Measurements from ENCODE around the gene PARL.

DNA sequence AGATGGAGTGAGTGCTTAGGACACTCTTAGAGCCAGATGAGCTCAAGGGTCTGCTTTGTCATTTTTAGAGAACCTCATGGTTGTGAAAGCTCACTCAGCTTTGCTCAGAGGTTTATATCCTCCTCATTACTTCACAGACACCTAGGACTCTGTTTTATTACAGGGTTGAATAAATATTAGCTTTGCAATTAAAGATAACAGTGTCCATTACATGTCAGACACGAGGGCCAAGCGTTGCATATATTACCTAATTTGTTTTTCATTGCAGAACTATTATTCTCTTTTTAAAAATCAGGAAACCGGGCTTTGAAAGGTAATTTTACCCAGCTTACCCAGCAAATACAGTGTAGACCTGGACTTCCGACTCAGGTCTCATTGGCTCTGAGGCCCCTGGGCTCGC lies 75.4 kb downstream of the PARL start:
- TF ChIP-seq ZNF274 (IDR thresholded peaks at IDR 0.05; ENCODE audit: borderline replicate concordance, extremely low read depth, low read length) (no peak), CTCF (IDR thresholded peaks at IDR 0.05; ENCODE audit: control extremely low read depth in 1 of 3, insufficient read depth in 1 of 3, low read depth in 1 of 3, low read length in 3 of 3) (no peak), GTF2F1 (IDR thresholded peaks at IDR 0.05; ENCODE audit: borderline replicate concordance, low read depth, low read length) (no peak), GABPA (IDR thresholded peaks at IDR 0.05; ENCODE audit: borderline replicate concordance, insufficient read depth, low read length) (no peak), YY1 (IDR thresholded peaks at IDR 0.05; ENCODE audit: low read depth, low read length) (no peak), POLR2A (IDR thresholded peaks at IDR 0.05; ENCODE audit: control extremely low read depth in 1 of 2, low read depth in 2 of 2, low read length in 2 of 2) (no peak), RAD21 (IDR thresholded peaks at IDR 0.05 in 1 of 2, conservative IDR thresholded peaks at IDR 0.05 in 1 of 2; ENCODE audit: low read depth in 2 of 2, low read length in 2 of 2) (no peak), CHD7 (IDR thresholded peaks at IDR 0.05; ENCODE audit: insufficient replicate concordance, low read length) (no peak), ASH2L (IDR thresholded peaks at IDR 0.05; ENCODE audit: low read length) (no peak), HDAC6 (IDR thresholded peaks at IDR 0.05; ENCODE audit: low read depth, low read length) (no peak), RXRA (IDR thresholded peaks at IDR 0.05; ENCODE audit: insufficient read depth, low read depth, low read length) (no peak), FOSL1 (IDR thresholded peaks at IDR 0.05; ENCODE audit: insufficient read depth, low read depth, low read length) (no peak), SIN3A (conservative IDR thresholded peaks at IDR 0.05 in 1 of 2, IDR thresholded peaks at IDR 0.05 in 1 of 2; ENCODE audit: low read depth in 1 of 2, low read length in 2 of 2) (no peak), KDM5A (IDR thresholded peaks at IDR 0.05; ENCODE audit: low read length) (no peak)

Measured in H1 (cell line).